Stimulated activated naive CD4-positive, alpha-beta T cell treated with Interleukin-2 at 50 U/mL for 16 hours (primary cell): ENCODE measurements around the gene LGMN.

Experiments
- DNase-seq: peaks from one replicate; lab custom pipeline; 2025; lab: John Stamatoyannopoulos, UW

The LGMN gene

GRCh38 chr14:92726135-92726932, 22.1 kb downstream of the LGMN start:
- peak; percentile 46 for DNase-seq

GRCh38 chr14:92724516-92725340, 23.7 kb downstream of the LGMN start:
- DNase-seq, result no peak

- DNase-seq, result no peak
These were observed 28.5 kb downstream of the LGMN start for GRCh38 chr14:92719890-92720323.

GRCh38 chr14:92719421-92719820, 29.0 kb downstream of the LGMN start:
- DNase-seq, result no peak

DNA sequence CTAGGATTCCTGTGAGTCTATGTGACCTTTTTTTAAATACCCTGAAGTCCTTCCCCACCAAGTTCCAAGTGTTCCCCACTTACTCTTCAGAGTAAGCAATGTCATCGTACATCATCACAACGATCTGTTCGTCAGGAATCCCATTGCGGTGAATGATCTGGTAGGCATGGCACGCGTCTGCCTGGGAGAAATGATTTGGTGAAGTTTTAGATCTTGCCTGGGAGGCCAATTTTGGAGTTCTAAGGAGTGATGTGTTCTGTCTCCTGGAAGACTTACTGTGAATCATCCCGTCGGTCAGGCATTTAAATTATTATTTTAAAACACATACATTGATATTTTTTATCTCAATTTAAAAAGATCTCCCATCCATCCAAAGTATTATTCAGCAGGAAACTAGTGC, 29.8 kb downstream of the LGMN start:
- DNase-seq, result no peak

- no peak for DNase-seq
These were observed 30.8 kb downstream of the LGMN start for GRCh38 chr14:92717571-92718042.

DNA sequence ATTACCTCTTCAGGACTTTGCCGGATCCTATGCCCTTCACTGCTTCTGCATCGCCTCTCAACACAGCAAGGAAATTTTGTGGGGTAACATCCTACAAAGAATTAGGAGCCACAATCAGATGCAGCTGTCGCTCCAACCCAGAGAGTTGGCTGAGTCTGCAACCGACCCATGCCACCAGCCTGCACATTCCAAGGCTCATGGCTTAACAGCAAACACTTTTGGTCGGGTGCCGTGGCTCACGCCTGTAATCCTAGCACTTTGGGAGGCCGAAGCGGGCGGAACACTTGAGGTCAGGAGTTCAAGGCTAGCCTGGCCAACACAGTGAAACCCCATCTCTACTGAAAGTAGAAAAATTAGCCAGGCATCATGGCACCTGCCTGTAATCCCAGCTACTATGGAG, 32.3 kb downstream of the LGMN start:
- DNase-seq, result no peak

GRCh38 chr14:92714739-92715307, 33.6 kb downstream of the LGMN start:
- DNase-seq, result peak; percentile 74

GRCh38 chr14:92712654-92713051, 35.8 kb downstream of the LGMN start:
- no peak for DNase-seq

DNA sequence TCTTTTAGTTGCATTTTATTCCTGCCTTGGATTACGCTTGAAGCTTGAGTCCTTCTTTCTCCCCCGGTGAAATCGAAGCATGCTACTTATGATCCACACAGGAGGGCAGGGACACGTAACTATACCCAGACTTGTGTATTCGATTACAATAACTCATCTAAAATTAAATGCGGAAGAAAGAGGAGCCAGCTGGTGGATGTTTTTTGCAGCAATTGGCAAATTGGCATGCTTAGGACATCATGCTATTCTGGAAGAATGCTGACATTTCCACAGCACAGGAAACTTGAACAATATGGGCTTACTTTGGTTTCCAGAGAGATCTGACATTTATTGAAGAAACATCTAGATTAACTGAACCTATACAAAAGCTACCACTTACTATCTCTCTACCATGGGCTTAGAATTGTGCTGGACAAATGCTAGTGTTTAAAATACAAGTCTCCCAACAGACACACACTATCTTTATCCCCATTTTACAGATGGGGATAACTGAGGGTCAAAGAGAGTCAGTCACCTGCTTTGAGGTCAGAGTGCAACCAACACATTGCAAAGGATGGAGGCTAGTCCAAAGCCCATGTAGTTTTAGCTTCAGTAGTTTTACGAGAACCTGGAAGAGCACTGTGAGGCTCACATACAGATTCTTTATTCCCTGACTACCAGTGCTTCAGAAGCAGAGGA, 36.3 kb downstream of the LGMN start:
- DNase-seq, result no peak

GRCh38 chr14:92710001-92710341, 38.5 kb downstream of the LGMN start:
- no peak for DNase-seq

DNA sequence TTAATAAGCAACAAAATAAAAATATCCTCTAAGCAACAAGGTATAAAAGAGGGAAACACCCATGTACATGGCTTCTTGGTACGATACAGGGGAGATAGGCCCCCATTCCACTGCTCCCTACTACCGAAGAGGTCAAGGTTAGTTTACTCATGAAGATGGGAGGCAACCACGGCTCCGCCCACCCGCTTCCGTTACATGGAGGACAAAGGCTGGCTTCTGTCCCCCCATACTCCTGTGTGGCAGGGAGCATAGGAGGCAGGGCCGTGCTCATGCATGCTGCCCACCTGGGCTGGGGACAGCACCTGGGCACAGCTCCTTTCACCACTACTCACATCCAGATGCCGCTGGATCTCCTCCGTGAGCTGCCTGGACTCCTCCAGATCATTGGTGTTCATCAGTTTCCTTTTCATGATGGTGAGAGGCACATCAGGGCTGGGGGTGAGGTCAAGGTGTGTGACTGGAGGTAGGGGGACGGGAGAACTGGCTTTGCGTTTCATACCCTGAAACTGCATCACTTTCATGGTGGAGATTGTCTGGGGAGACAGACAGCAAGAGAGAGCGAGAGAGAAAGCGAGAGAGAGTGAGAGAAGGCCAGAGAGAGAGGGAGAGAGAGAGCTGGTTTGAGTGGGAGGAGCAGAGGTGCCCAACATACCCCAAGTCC, 39.0 kb downstream of the LGMN start:
- DNase-seq, result no peak

GRCh38 chr14:92706386-92706785, 42.0 kb downstream of the LGMN start:
- DNase-seq, result no peak

DNA sequence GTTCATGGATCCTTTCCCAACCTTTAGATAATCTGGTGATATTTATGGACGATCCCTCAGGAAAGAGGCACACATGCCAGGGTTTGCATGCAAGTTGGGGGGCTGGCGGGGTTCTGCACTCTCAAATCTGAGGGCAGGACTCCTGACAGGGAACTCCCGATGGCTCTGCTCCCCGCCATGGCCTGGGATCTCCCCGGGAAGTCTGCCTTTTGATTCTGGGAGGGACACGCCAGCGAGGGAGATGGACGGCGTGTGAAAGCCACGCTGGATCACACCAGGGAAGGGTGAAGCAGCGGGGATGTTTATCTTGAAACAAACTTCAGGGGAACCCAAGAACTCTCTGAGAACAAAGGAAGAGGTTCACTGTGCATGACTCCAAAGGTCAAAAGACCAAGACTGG, 43.6 kb downstream of the LGMN start:
- DNase-seq, result no peak

DNA sequence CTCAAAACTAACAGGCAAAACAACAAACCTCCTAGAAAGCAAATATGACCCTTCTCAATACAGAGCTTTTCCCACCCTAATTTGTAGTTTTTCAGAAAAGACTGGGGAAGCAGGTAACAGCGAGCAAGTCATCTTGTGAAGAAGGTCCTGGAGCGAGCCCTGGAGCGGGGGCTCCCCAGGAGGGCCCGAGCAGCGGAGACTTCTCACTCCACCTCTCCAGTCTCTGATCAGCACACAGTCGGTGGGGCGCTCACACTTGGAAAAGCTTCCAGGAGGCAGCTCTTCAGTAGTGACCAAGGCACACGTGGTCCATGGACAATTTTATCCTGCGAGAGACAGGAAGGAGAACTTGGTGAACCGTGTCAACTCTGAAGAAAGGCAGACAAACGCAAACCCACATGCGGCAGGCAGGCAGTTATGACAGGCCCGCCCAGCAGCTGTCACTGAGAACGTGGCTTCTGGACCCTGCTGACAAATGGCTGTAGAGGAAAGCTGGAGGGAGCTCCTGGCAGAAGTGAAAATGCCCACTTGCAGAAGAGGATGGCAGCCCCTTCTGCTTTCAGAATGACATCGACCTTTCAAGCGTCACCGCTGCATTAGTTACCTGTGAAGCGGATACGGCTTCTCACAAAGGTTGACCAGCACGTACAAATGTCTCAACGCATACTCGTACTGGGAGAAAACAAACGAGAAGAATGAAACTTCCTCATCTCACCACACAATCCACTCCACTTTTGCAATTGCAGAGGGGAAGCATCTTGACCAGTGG, 44.2 kb downstream of the LGMN start:
- DNase-seq, result no peak

- no peak for DNase-seq
These were observed 44.9 kb downstream of the LGMN start for GRCh38 chr14:92703516-92703915.

DNA sequence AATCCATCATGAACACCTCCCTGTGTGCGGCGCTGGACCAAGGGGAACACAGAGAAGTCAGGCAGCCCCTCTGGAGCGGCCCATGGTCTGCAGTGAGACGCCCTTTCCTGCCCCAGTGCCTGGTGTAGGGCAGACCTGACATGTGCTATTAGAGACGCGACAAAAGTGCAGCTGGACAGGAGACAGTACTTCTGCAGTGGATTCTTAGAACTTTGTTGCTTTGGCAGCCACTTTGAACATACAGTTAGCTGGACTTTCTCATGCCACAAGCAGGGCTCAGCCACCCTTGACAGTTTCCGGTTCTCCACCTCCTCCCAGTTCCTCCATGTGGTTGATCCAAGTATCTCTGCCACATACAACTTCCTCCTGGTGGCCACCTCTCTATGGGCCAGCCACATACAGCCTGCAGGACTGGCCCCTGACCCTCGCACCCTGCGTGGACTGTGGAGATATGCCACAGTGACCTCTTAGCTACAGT, 45.9 kb downstream of the LGMN start:
- no peak for DNase-seq

- DNase-seq, result no peak
These were observed 46.6 kb downstream of the LGMN start for GRCh38 chr14:92701826-92702225.

DNA sequence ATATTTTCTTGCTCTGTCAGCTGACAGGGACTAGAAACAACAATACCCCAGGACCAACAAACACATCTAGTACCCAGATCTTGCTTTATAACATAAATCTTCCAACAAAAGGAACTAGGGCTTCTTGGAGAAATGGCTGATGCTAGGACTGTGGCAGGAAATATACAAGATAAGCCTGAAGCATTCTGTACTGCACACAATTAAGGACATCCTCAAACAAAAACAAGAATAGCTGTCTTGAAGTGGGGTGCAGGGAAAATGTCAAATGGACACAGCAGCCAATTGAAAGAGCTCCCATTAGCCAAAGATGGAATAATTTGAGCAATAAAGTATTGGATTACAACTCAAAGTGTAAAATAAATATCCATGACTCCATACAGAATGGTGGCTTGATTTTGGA, 50.0 kb downstream of the LGMN start:
- DNase-seq, result no peak

GRCh38 chr14:92696366-92696765, 52.1 kb downstream of the LGMN start:
- DNase-seq, result no peak

- no peak for DNase-seq
These were observed 52.9 kb downstream of the LGMN start for GRCh38 chr14:92695562-92695961.
